H1 (cell line): Measurements from ENCODE around the gene SEMA3C. TPM values are rescaled to one million over a fixed set of nuclear protein-coding genes. Genes with fewer than 3 reads are reported as not detected.

ENCODE experiments used
- CTCF ChIA-PET: fragments of 300-600 bp; sonication (Branson Sonifier 250); formaldehyde crosslinking; loops from one replicate; lab custom pipeline; 2021; ENCODE audit not compliant: partially characterized antibody; lab: Charles Lee
- POLR2A ChIA-PET: fragments of 300-600 bp; sonication (Branson Sonifier 250); formaldehyde crosslinking; loops from one replicate; lab custom pipeline; 2021; ENCODE audit warnings: inconsistent platforms; ENCODE audit not compliant: partially characterized antibody; lab: Charles Lee
- DNase-seq, 2 experiments: peaks; one replicate each; pipeline versions ENCODE4 v3.0.0 to v3.0.0-alpha.2; 2010 to 2022; ENCODE audit warnings: low spot score in 2 of 2, low read depth in 1 of 2, mixed read lengths in 1 of 2
- FAIRE-seq: peaks from 2 replicates; lab custom pipeline; 2011; peaks lifted over from hg19 to GRCh38; lab: Jason Lieb, UNC
- H2AFZ ChIP-seq: 2 replicates; pipeline ENCODE4 v1.8.1; 2012; ENCODE audit warnings: low read length, inconsistent platforms
- H2AK5ac ChIP-seq: 2 replicates; pipeline ENCODE4 v1.6.1; 2013; ENCODE audit warnings: low read depth, low read length
- H2BK120ac ChIP-seq: replicated peaks from 2 replicates; pipeline ENCODE3; 2013; ENCODE audit warnings: low read depth, low read length, inconsistent platforms
- H2BK12ac ChIP-seq: 2 replicates; pipeline ENCODE4 v1.6.1; 2013; ENCODE audit warnings: low read depth, low read length
- H2BK15ac ChIP-seq: 2 replicates; pipeline ENCODE4 v1.6.1; 2013; ENCODE audit warnings: low read length
- H2BK20ac ChIP-seq: 2 replicates; pipeline ENCODE4 v1.6.1; 2013; ENCODE audit warnings: low read length
- H2BK5ac ChIP-seq: 2 replicates; pipeline ENCODE4 v1.6.1; 2013; ENCODE audit warnings: low read depth, low read length
- H3K14ac ChIP-seq: 2 replicates; pipeline ENCODE4 v1.6.1; 2013; ENCODE audit warnings: inconsistent platforms; ENCODE audit not compliant: insufficient read length
- H3K18ac ChIP-seq: 2 replicates; pipeline ENCODE4 v1.6.1; 2013; ENCODE audit warnings: low read length; ENCODE audit errors: extremely low read depth
- H3K23ac ChIP-seq: 2 replicates; pipeline ENCODE4 v1.6.1; 2013; ENCODE audit warnings: inconsistent platforms; ENCODE audit not compliant: insufficient read length
- H3K23me2 ChIP-seq: 2 replicates; pipeline ENCODE4 v1.6.1; 2013; ENCODE audit warnings: low read depth, low read length
- H3K27ac ChIP-seq: 2 replicates; pipeline ENCODE4 v1.6.1; 2011; ENCODE audit warnings: low read depth, low read length, inconsistent platforms
- H3K27me3 ChIP-seq, 4 experiments: replicated peaks in 1 of 4; 1 replicate in 1 of 4; 2 replicates in 3 of 4; pipeline versions ENCODE4 v1.6.1 to v1.8.1; 2011 to 2013; ENCODE audit warnings: low read length in 3 of 4, mild to moderate bottlenecking in 3 of 4, inconsistent platforms in 2 of 4, mixed read lengths in 2 of 4, moderate library complexity in 1 of 4; ENCODE audit not compliant: control insufficient read depth in 3 of 4, insufficient read depth in 3 of 4; ENCODE audit errors: extremely low read depth in 1 of 4
- H3K36me3 ChIP-seq, 4 experiments: 2 replicates each; pipeline versions ENCODE4 v1.6.1 to v1.8.1; 2011 to 2013; ENCODE audit warnings: mild to moderate bottlenecking in 4 of 4, low read length in 3 of 4, moderate library complexity in 2 of 4, control low read depth in 1 of 4, inconsistent platforms in 1 of 4; ENCODE audit not compliant: insufficient read depth in 4 of 4, control insufficient read depth in 2 of 4
- H3K4ac ChIP-seq: replicated peaks from 2 replicates; pipeline ENCODE3; 2013; ENCODE audit warnings: low read length, low read depth, mixed read lengths, inconsistent platforms; ENCODE audit not compliant: insufficient read length
- H3K4me1 ChIP-seq, 4 experiments: replicated peaks in 1 of 4; 1 replicate in 1 of 4; 2 replicates in 3 of 4; pipeline versions ENCODE4 v1.6.1 to v1.8.1; 2011 to 2013; ENCODE audit warnings: low read length in 3 of 4, inconsistent platforms in 2 of 4, mixed read lengths in 1 of 4; ENCODE audit not compliant: insufficient read depth in 4 of 4, control insufficient read depth in 3 of 4
- H3K4me2 ChIP-seq, 2 experiments: 2 replicates each; pipeline versions ENCODE4 v1.6.1 to v1.8.1; 2011 to 2013; ENCODE audit warnings: low read depth in 2 of 2, low read length in 2 of 2, control low read depth in 1 of 2, inconsistent platforms in 1 of 2, mild to moderate bottlenecking in 1 of 2; ENCODE audit not compliant: insufficient read depth in 1 of 2
- H3K4me3 ChIP-seq, 4 experiments: fragments of 200-600, 300-600 bp in 1 of 4; sonication (generic), shearing (Covaris generic), sonication (Bioruptor Twin) in 1 of 4; 2 replicates each; pipeline versions ENCODE4 v1.5.1 to v1.8.1; 2011 to 2016; ENCODE audit warnings: low read length in 4 of 4, low read depth in 3 of 4, control low read depth in 2 of 4, inconsistent platforms in 2 of 4, mild to moderate bottlenecking in 2 of 4, mixed read lengths in 1 of 4, moderate library complexity in 1 of 4; ENCODE audit not compliant: insufficient read depth in 2 of 4; ENCODE audit errors: extremely low read depth in 1 of 4
- H3K56ac ChIP-seq: replicated peaks from 2 replicates; pipeline ENCODE3; 2013; ENCODE audit warnings: low read depth, mild to moderate bottlenecking, mixed read lengths, low read length, inconsistent platforms; ENCODE audit not compliant: insufficient read length
- H3K79me1 ChIP-seq: 2 replicates; pipeline ENCODE4 v1.6.1; 2013; ENCODE audit warnings: low read depth, low read length, control low read depth
- H3K79me2 ChIP-seq, 2 experiments: 2 replicates each; pipeline versions ENCODE4 v1.6.1 to v1.8.1; 2012 to 2013; ENCODE audit warnings: low read length in 2 of 2, mild to moderate bottlenecking in 2 of 2, inconsistent platforms in 1 of 2; ENCODE audit not compliant: insufficient read depth in 2 of 2, control insufficient read depth in 1 of 2
- H3K9ac ChIP-seq, 4 experiments: replicated peaks in 1 of 4; 1 replicate in 1 of 4; 2 replicates in 3 of 4; pipeline versions ENCODE4 v1.6.1 to v1.8.1; 2011 to 2013; ENCODE audit warnings: low read depth in 3 of 4, low read length in 3 of 4, control low read depth in 2 of 4, mild to moderate bottlenecking in 2 of 4, moderate library complexity in 2 of 4, inconsistent platforms in 1 of 4; ENCODE audit errors: extremely low read depth in 1 of 4
- H3K9me3 ChIP-seq, 2 experiments: 2 replicates each; pipeline versions ENCODE4 v1.6.1 to v1.8.1; 2012 to 2013; ENCODE audit warnings: mild to moderate bottlenecking in 2 of 2, moderate library complexity in 2 of 2, control low read depth in 1 of 2, inconsistent platforms in 1 of 2, low read depth in 1 of 2, low read length in 1 of 2, mixed read lengths in 1 of 2; ENCODE audit not compliant: insufficient read depth in 2 of 2
- H4K20me1 ChIP-seq, 2 experiments: replicated peaks in 1 of 2; 2 replicates each; pipeline versions ENCODE3 to v1.8.1; 2011 to 2013; ENCODE audit warnings: inconsistent platforms in 2 of 2, low read length in 2 of 2, mild to moderate bottlenecking in 1 of 2; ENCODE audit not compliant: insufficient read depth in 2 of 2, control insufficient read depth in 1 of 2
- H4K5ac ChIP-seq: 2 replicates; pipeline ENCODE4 v1.6.1; 2013; ENCODE audit warnings: low read length, low read depth, mixed read lengths, inconsistent platforms; ENCODE audit not compliant: insufficient read length
- H4K8ac ChIP-seq: 2 replicates; pipeline ENCODE4 v1.8.0; 2013; ENCODE audit warnings: mild to moderate bottlenecking, moderate library complexity, low read length, inconsistent platforms; ENCODE audit not compliant: insufficient read depth; ENCODE audit errors: extremely low read depth
- H4K91ac ChIP-seq: replicated peaks from 2 replicates; pipeline ENCODE3; 2013; ENCODE audit warnings: low read length, mixed read lengths, inconsistent platforms; ENCODE audit not compliant: insufficient read length
- BACH1 ChIP-seq: IDR thresholded peaks from 2 replicates; pipeline ENCODE4 v1.6.1; 2012; ENCODE audit warnings: low read length, improper control_type of control experiment
- EGR1 ChIP-seq: IDR thresholded peaks from 2 replicates; pipeline ENCODE4 v1.6.1; 2011; ENCODE audit warnings: low read depth, low read length, borderline replicate concordance
- EZH2 ChIP-seq: fragments of 200-600 bp; sonication (generic); IDR thresholded peaks from 2 replicates; pipeline ENCODE4 v1.7.1; 2012; ENCODE audit warnings: low read depth, mild to moderate bottlenecking, moderate library complexity, low read length, inconsistent platforms; ENCODE audit not compliant: severe bottlenecking
- HDAC6 ChIP-seq: IDR thresholded peaks from one replicate; pipeline ENCODE4 v1.7.1; 2012; ENCODE audit warnings: low read depth, mild to moderate bottlenecking, inconsistent platforms, low read length, moderate library complexity
- KDM4A ChIP-seq: IDR thresholded peaks from one replicate; pipeline ENCODE4 v1.7.1; 2012; ENCODE audit warnings: low read depth, mild to moderate bottlenecking, moderate library complexity, low read length, inconsistent platforms; ENCODE audit not compliant: severe bottlenecking
- MAFK ChIP-seq: IDR thresholded peaks from 2 replicates; pipeline ENCODE4 v1.6.1; 2012; ENCODE audit warnings: low read depth, mild to moderate bottlenecking, improper control_type of control experiment, low read length
- PHF8 ChIP-seq: fragments of 200-600 bp; sonication (generic); conservative IDR thresholded peaks from 2 replicates; pipeline ENCODE4 v1.7.1; 2012; ENCODE audit warnings: low read depth, mild to moderate bottlenecking, inconsistent platforms, low read length, moderate library complexity
- RAD21 ChIP-seq, 2 experiments: IDR thresholded peaks in 1 of 2; conservative IDR thresholded peaks in 1 of 2; 2 replicates each; pipeline ENCODE4 v1.6.1; 2011; ENCODE audit warnings: low read depth in 2 of 2, low read length in 2 of 2, improper control_type of control experiment in 1 of 2, inconsistent platforms in 1 of 2, mild to moderate bottlenecking in 1 of 2, moderate library complexity in 1 of 2
- RBBP5 ChIP-seq: IDR thresholded peaks from 2 replicates; pipeline ENCODE4 v1.7.1; 2012; ENCODE audit warnings: low read depth, mild to moderate bottlenecking, inconsistent platforms, low read length, moderate library complexity, borderline replicate concordance
- SP1 ChIP-seq: IDR thresholded peaks from 2 replicates; pipeline ENCODE4 v1.6.1; 2011; ENCODE audit warnings: low read depth, low read length
- SP2 ChIP-seq: IDR thresholded peaks from 2 replicates; pipeline ENCODE4 v1.6.1; 2012; ENCODE audit warnings: mild to moderate bottlenecking, low read length, inconsistent platforms
- SP4 ChIP-seq: IDR thresholded peaks from 2 replicates; pipeline ENCODE4 v1.6.1; 2012; ENCODE audit warnings: low read length, inconsistent platforms
- TBP ChIP-seq: IDR thresholded peaks from 2 replicates; pipeline ENCODE4 v1.6.1; 2011; ENCODE audit warnings: low read depth, low read length, improper control_type of control experiment
- YY1 ChIP-seq: IDR thresholded peaks from 2 replicates; pipeline ENCODE4 v1.6.1; 2011; ENCODE audit warnings: low read depth, mild to moderate bottlenecking, low read length
- WGBS, 2 experiments: shearing (Covaris generic) in 1 of 2; methylation state at CpG; one replicate each; pipeline versions ENCODE4 v1.1.6 to v1.1.7; 2013 to 2015; ENCODE audit warnings: low lambda C conversion rate in 2 of 2, mixed read lengths in 2 of 2, inconsistent platforms in 1 of 2, low coverage in 1 of 2, missing lambda C conversion rate in 1 of 2; ENCODE audit not compliant: insufficient replicate concordance in 2 of 2, insufficient coverage in 1 of 2, insufficient read length in 1 of 2; ENCODE audit errors: extremely low coverage in 1 of 2, missing lambda C conversion rate in 1 of 2; 5-methylcytosine and 5-hydroxymethylcytosine counted together
- polyA plus RNA-seq, 7 experiments: library from polyadenylated mRNA; depleted of rRNA in 3 of 7; stranded (reverse) in 5 of 7; unstranded in 2 of 7; fragments of >200 nt in 5 of 7; fragments of 200-250 nt in 2 of 7; gene quantifications; 1 replicate in 5 of 7; 2 replicates in 1 of 7; 4 replicates in 1 of 7; pipeline versions ENCODE4 v1.2.1 to v1.2.3, GENCODE V29; 2011 to 2013; ENCODE audit warnings: missing spikeins in 2 of 7, mixed read lengths in 2 of 7
- total RNA-seq: library from RNA; stranded (reverse); fragmentation: NEBNext Ultra II Directional; extraction: Animal tissue kit (Norgen Biotek cat#: 25700); gene quantifications from 2 replicates; pipeline ENCODE4 v1.2.1, GENCODE V29; 2021

SEMA3C gene
- total and polyA plus RNA-seq, 2 of the 8 experiments (the other 6 are each of a cell fraction or from before 2014, with no cell fraction given), result 0.15 to 1.4 TPM

- no peak overlapping the region for H3K4me3 ChIP-seq
- ChIA-PET POLR2A (no interaction called here), CTCF (no interaction called here)
- H4K20me1 ChIP-seq, result no peaks in the 10 kb centered on the region
- FAIRE-seq (no peak), DNase-seq (no peak)
- H4K5ac ChIP-seq, result no peak overlapping the region
- H3K36me3 ChIP-seq, result no peaks in the 10 kb centered on the region
- no peak overlapping the region for H3K27ac ChIP-seq
- no peak overlapping the region for H2BK15ac ChIP-seq
- no peak overlapping the region for H2BK20ac ChIP-seq
- H2BK5ac ChIP-seq, result no peak overlapping the region
- H3K56ac ChIP-seq, result no peak overlapping the region
- H3K4me1 ChIP-seq, result peaks cover 0 to 3% (median under 1%) of the 10 kb centered on the region in 4 experiments; a peak in 3 of 7 replicates
- no peak overlapping the region for H4K8ac ChIP-seq
- no peak overlapping the region for H4K91ac ChIP-seq
- H3K79me1 ChIP-seq, result no peaks in the 10 kb centered on the region
- H3K4ac ChIP-seq, result no peak overlapping the region
- no peak overlapping the region for H3K14ac ChIP-seq
- WGBS, 2 experiments, result 87% methylated on average over 2 of the region's 2 CpGs; no CpG with 5 or more reads in 1 of the 2 experiments
- H3K4me2 ChIP-seq, result no peak overlapping the region
- H3K27me3 ChIP-seq, result no peaks in the 10 kb centered on the region
- H3K9me3 ChIP-seq, result no peaks in the 10 kb centered on the region
- H2BK120ac ChIP-seq, result no peak overlapping the region
- no peak overlapping the region for H3K9ac ChIP-seq
- no peak overlapping the region for H3K23ac ChIP-seq
- no peak overlapping the region for H2AK5ac ChIP-seq
- no peaks in the 10 kb centered on the region for H3K79me2 ChIP-seq
- H2AFZ ChIP-seq, result no peak overlapping the region
- no peak overlapping the region for H3K18ac ChIP-seq
- H3K23me2 ChIP-seq, result no peaks in the 10 kb centered on the region
- no peak overlapping the region for H2BK12ac ChIP-seq
- no peak for TF ChIP-seq SP4
- no peak for TF ChIP-seq EGR1
- no peak for TF ChIP-seq MAFK
- no peak for TF ChIP-seq HDAC6
- no peak for TF ChIP-seq PHF8
- no peak for TF ChIP-seq YY1
- TF ChIP-seq EZH2, result no peak
- TF ChIP-seq TBP, result no peak
- TF ChIP-seq KDM4A, result no peak
- no peak for TF ChIP-seq RAD21 (IDR thresholded peaks at IDR 0.05 in 1 of 2, conservative IDR thresholded peaks at IDR 0.05 in 1 of 2; ENCODE audit: low read depth in 2 of 2, low read length in 2 of 2)
- no peak for TF ChIP-seq SP1
- no peak for TF ChIP-seq RBBP5
- no peak for TF ChIP-seq BACH1
- TF ChIP-seq SP2, result no peak
Observed at GRCh38 chr7:80779456-80779855, 139.4 kb downstream of the SEMA3C start.
